Right lung (tissue), 5 donors: ENCODE measurements around the gene RPS2. TPM values are rescaled to one million over a fixed set of nuclear protein-coding genes. Genes with fewer than 3 reads are reported as not detected.

ENCODE experiments used
- DNase-seq, 2 donors: peaks; one replicate each; pipeline ENCODE4 v3.0.0-alpha.2; 2013
- polyA plus RNA-seq, 5 donors: library from polyadenylated mRNA; unstranded; fragments of 120-200 nt; gene quantifications; one replicate each; pipeline versions ENCODE4 v1.2.1 to v1.2.3, GENCODE V29; 2013; ENCODE audit warnings: inconsistent platforms in 1 of 5, low replicate concordance in 1 of 5; ENCODE audit not compliant: insufficient read length in 5 of 5, insufficient read depth in 1 of 5

RPS2 gene
- polyA plus RNA-seq, 5 donors, result 2,201 to 2,837 (median 2,396) TPM

- DNase-seq, result no peak
Measured at GRCh38 chr16:2001456-2002355, 37.1 kb upstream of the RPS2 start.

- DNase-seq, result no peak
Measured at GRCh38 chr16:2001035-2001434, 36.4 kb upstream of the RPS2 start.

GRCh38 chr16:1999866-2000514 lies 35.4 kb upstream of the RPS2 start:
- no peak for DNase-seq

GRCh38 chr16:1998852-1999801 lies 34.5 kb upstream of the RPS2 start:
- no peak for DNase-seq

GRCh38 chr16:1998360-1998835 lies 33.8 kb upstream of the RPS2 start:
- DNase-seq, result no peak

GRCh38 chr16:1997494-1998359 lies 33.1 kb upstream of the RPS2 start:
- DNase-seq, result peak in 1 of 2 donors; percentile 66

- no peak for DNase-seq
Measured at GRCh38 chr16:1993731-1994131, 29.1 kb upstream of the RPS2 start.

GRCh38 chr16:1992704-1993317 lies 28.2 kb upstream of the RPS2 start:
- no peak for DNase-seq

GRCh38 chr16:1991948-1992703 lies 27.5 kb upstream of the RPS2 start:
- DNase-seq, result peak; percentile 69 to 70

- DNase-seq, result no peak
Measured at GRCh38 chr16:1991588-1991947, 26.9 kb upstream of the RPS2 start.

GRCh38 chr16:1991135-1991551 lies 26.5 kb upstream of the RPS2 start:
- DNase-seq, result no peak

- no peak for DNase-seq
Measured at GRCh38 chr16:1990351-1991134, 25.9 kb upstream of the RPS2 start.

GRCh38 chr16:1990101-1990350 lies 25.4 kb upstream of the RPS2 start:
- no peak for DNase-seq

GRCh38 chr16:1989209-1990100 lies 24.8 kb upstream of the RPS2 start, which contains the start of gene SYNGR3:
SYNGR3 (plus strand) TSS chr16:1989970; CDS start chr16:1990103, 133 bp downstream.
- DNase-seq, result no peak

- DNase-seq, result no peak
Measured at GRCh38 chr16:1987198-1987597, 22.6 kb upstream of the RPS2 start.

- no peak for DNase-seq
Measured at GRCh38 chr16:1985466-1986150, 21.0 kb upstream of the RPS2 start.
